Type B pancreatic cell (in vitro differentiated cells): ENCODE measurements around the gene PAPPA2. TPM values are rescaled to one million over a fixed set of nuclear protein-coding genes. Genes with fewer than 3 reads are reported as not detected.

Experiments
- DNase-seq: peaks from one replicate; pipeline ENCODE4 v3.0.0; 2021; ENCODE audit warnings: mixed read lengths; ENCODE audit not compliant: unreplicated experiment; ENCODE audit errors: extremely low spot score
- H3K27ac Mint-ChIP-seq: 2 replicates; pipeline ENCODE4 v1.8.0; 2021; ENCODE audit warnings: mild to moderate bottlenecking, mixed read lengths
- H3K27me3 Mint-ChIP-seq: 2 replicates; pipeline ENCODE4 v1.8.0; 2021; ENCODE audit warnings: mixed read lengths
- H3K36me3 Mint-ChIP-seq: 2 replicates; pipeline ENCODE4 v1.8.0; 2021; ENCODE audit warnings: mixed read lengths
- H3K4me1 Mint-ChIP-seq: one replicate; pipeline ENCODE4 v1.8.0; 2021; ENCODE audit warnings: mixed read lengths; ENCODE audit not compliant: unreplicated experiment
- H3K4me3 Mint-ChIP-seq: 2 replicates; pipeline ENCODE4 v1.8.0; 2021; ENCODE audit warnings: mild to moderate bottlenecking, mixed read lengths
- H3K9me3 Mint-ChIP-seq: 2 replicates; pipeline ENCODE4 v1.8.0; 2021; ENCODE audit warnings: mixed read lengths
- CTCF ChIP-seq: fragments of 200-600 bp; sonication (generic); conservative IDR thresholded peaks from 2 replicates; pipeline ENCODE4 v1.5.0; 2021; ENCODE audit warnings: antibody characterized with exemption, mild to moderate bottlenecking
- total RNA-seq: library from RNA; stranded (reverse); gene quantifications from 2 replicates; pipeline ENCODE4 v1.2.1, GENCODE V29; 2021; ENCODE audit warnings: low replicate concordance

Gene PAPPA2
- total RNA-seq, 1 donor from 2014 or later: 0.87 TPM

GRCh38 chr1:176717066-176717750 is 254.2 kb downstream of the PAPPA2 start:
- Mint-ChIP-seq H3K9me3 (no peaks in the 10 kb centered on the region), H3K36me3 (no peaks in the 10 kb centered on the region), H3K27me3 (no peaks in the 10 kb centered on the region), H3K4me3 (no peak overlapping the region), H3K4me1 (no peaks in the 10 kb centered on the region), H3K27ac (no peak overlapping the region)
- no peak for TF ChIP-seq CTCF
- DNase-seq: no peak

GRCh38 chr1:176719447-176719846 is 256.5 kb downstream of the PAPPA2 start:
- H3K4me3 Mint-ChIP-seq: no peak overlapping the region
- H3K36me3 Mint-ChIP-seq: no peaks in the 10 kb centered on the region
- no peaks in the 10 kb centered on the region for H3K9me3 Mint-ChIP-seq
- H3K4me1 Mint-ChIP-seq: no peaks in the 10 kb centered on the region
- no peak for TF ChIP-seq CTCF
- H3K27me3 Mint-ChIP-seq: no peaks in the 10 kb centered on the region
- DNase-seq: no peak
- no peak overlapping the region for H3K27ac Mint-ChIP-seq

GRCh38 chr1:176720838-176721237 is 257.9 kb downstream of the PAPPA2 start:
- Mint-ChIP-seq H3K27me3 (no peaks in the 10 kb centered on the region), H3K4me1 (no peaks in the 10 kb centered on the region), H3K9me3 (no peaks in the 10 kb centered on the region), H3K36me3 (no peaks in the 10 kb centered on the region), H3K27ac (no peak overlapping the region), H3K4me3 (no peak overlapping the region)
- no peak for DNase-seq
- TF ChIP-seq CTCF: no peak

- Mint-ChIP-seq H3K27ac (no peak overlapping the region), H3K4me1 (no peaks in the 10 kb centered on the region)
- no peak for TF ChIP-seq CTCF
These were observed 270.7 kb downstream of the PAPPA2 start for GRCh38 chr1:176733661-176734060.

GRCh38 chr1:176735201-176735600 is 272.2 kb downstream of the PAPPA2 start:
- no peaks in the 10 kb centered on the region for H3K9me3 Mint-ChIP-seq
- DNase-seq: no peak
- H3K4me1 Mint-ChIP-seq: no peaks in the 10 kb centered on the region
- TF ChIP-seq CTCF: no peak
- no peak overlapping the region for H3K27ac Mint-ChIP-seq
- no peak overlapping the region for H3K4me3 Mint-ChIP-seq
- H3K27me3 Mint-ChIP-seq: peaks cover 25% of the 10 kb centered on the region
- no peaks in the 10 kb centered on the region for H3K36me3 Mint-ChIP-seq

More at GRCh38 chr1:176733661-176734060, 270.7 kb downstream of the PAPPA2 start:
- Mint-ChIP-seq H3K27me3 (peaks cover 25% of the 10 kb centered on the region), H3K4me3 (no peak overlapping the region), H3K9me3 (no peaks in the 10 kb centered on the region), H3K36me3 (no peaks in the 10 kb centered on the region)
- no peak for DNase-seq

GRCh38 chr1:176736015-176736414 is 273.0 kb downstream of the PAPPA2 start:
- Mint-ChIP-seq H3K4me1 (no peaks in the 10 kb centered on the region), H3K9me3 (no peaks in the 10 kb centered on the region), H3K27me3 (peaks cover 25% of the 10 kb centered on the region), H3K36me3 (no peaks in the 10 kb centered on the region), H3K27ac (no peak overlapping the region), H3K4me3 (no peak overlapping the region)
- TF ChIP-seq CTCF: no peak
- no peak for DNase-seq
